Transverse colon (tissue), 4 donors: ENCODE measurements around the gene PRKCA. TPM values are rescaled to one million over a fixed set of nuclear protein-coding genes. Genes with fewer than 3 reads are reported as not detected.

ENCODE experiments used
- DNase-seq: peaks from one replicate; pipeline ENCODE4 v3.0.0-alpha.2; 2019
- H3K27ac ChIP-seq, 4 donors: fragments of 200-600 bp; sonication (generic); 2 replicates each; pipeline ENCODE4 v1.5.1; 2016 to 2018; ENCODE audit warnings: inconsistent platforms in 4 of 4
- H3K27me3 ChIP-seq: fragments of 200-600 bp; sonication (generic); 2 replicates; pipeline ENCODE4 v1.5.1; 2017; ENCODE audit warnings: inconsistent platforms
- H3K36me3 ChIP-seq, 4 donors: fragments of 200-600 bp; sonication (generic); 2 replicates each; pipeline ENCODE4 v1.5.1; 2017 to 2019; ENCODE audit warnings: inconsistent platforms in 4 of 4
- H3K4me1 ChIP-seq, 4 donors: fragments of 200-600 bp; sonication (generic); 2 replicates each; pipeline ENCODE4 v1.5.1; 2017 to 2020; ENCODE audit warnings: inconsistent platforms in 4 of 4
- H3K4me3 ChIP-seq, 4 donors: fragments of 200-600 bp; sonication (generic); 1 replicate in 1 of 4; 2 replicates in 3 of 4; pipeline versions ENCODE4 v1.5.1 to v1.6.1; 2017 to 2019; ENCODE audit warnings: inconsistent platforms in 4 of 4
- H3K9me3 ChIP-seq, 2 donors: fragments of 200-600 bp; sonication (generic); 2 replicates each; pipeline ENCODE4 v1.5.1; 2017 to 2019; ENCODE audit warnings: inconsistent platforms in 2 of 2
- CTCF ChIP-seq, 5 experiments: fragments of 200-600 bp in 3 of 5; fragments of 450-650 bp in 2 of 5; sonication (generic) in 3 of 5; IDR thresholded peaks; 1 replicate in 2 of 5; 2 replicates in 3 of 5; pipeline ENCODE4 v1.5.1; 2016 to 2017; ENCODE audit warnings: antibody characterized with exemption in 5 of 5, inconsistent platforms in 3 of 5, mild to moderate bottlenecking in 2 of 5, moderate library complexity in 1 of 5
- EP300 ChIP-seq: sonication (generic); formaldehyde crosslinking; IDR thresholded peaks from one replicate; pipeline ENCODE4 v1.6.1; 2017; ENCODE audit warnings: antibody characterized with exemption, low read depth
- POLR2A ChIP-seq: fragments of 450-650 bp; IDR thresholded peaks from one replicate; pipeline ENCODE4 v1.6.1; 2016; ENCODE audit warnings: antibody characterized with exemption, mild to moderate bottlenecking, moderate library complexity
- POLR2AphosphoS5 ChIP-seq, 3 donors: sonication (generic); formaldehyde crosslinking; IDR thresholded peaks; one replicate each; pipeline ENCODE4 v1.6.1; 2016; ENCODE audit warnings: antibody characterized with exemption in 3 of 3
- WGBS, 2 donors: methylation state at CpG; one replicate each; pipeline ENCODE4 v1.1.5; 2018; ENCODE audit warnings: low coverage in 1 of 2; 5-methylcytosine and 5-hydroxymethylcytosine counted together
- in situ Hi-C, 4 donors: fragments of 200-750 bp; cut with MboI; loops; one replicate each; pipeline versions ENCODE4 v1.15.0 to v1.15.1; 2017; ENCODE audit warnings: low sequenced_read_pairs in 3 of 4, low pct_ligation_motif_present in 1 of 4, low pct_unique_long_range_greater_than_20kb in 1 of 4
- intact Hi-C: fragments of 100-400 bp; cut with DNase I; formaldehyde crosslinking; loops from one replicate; pipeline ENCODE4 v1.15.1; 2023; ENCODE audit warnings: low total_unique reads
- total RNA-seq, 4 donors: library from RNA; depleted of rRNA; stranded (reverse); fragments of >200 nt; gene quantifications; one replicate each; pipeline ENCODE4 v1.1.0, GENCODE V29; 2016

The PRKCA gene
- total RNA-seq, 4 donors from 2014 or later, result 16.1 to 49.7 (median 31.7) TPM

GRCh38 chr17:66605541-66605940, 303.1 kb downstream of the PRKCA start:
- 60 to 88% methylated on average over 3 to 4 of the region's 4 CpGs for WGBS, 2 donors
- Histone ChIP-seq H3K27ac (no peak overlapping the region), H3K27me3 (no peaks in the 10 kb centered on the region), H3K4me1 (peaks cover 0 to 12% (median 0%) of the 10 kb centered on the region in 4 donors), H3K36me3 (no peaks in the 10 kb centered on the region), H3K9me3 (no peaks in the 10 kb centered on the region), H3K4me3 (no peak overlapping the region)
- intact Hi-C loops (no loop called here), in situ Hi-C loops (no loop called here)
- no peak for TF ChIP-seq POLR2A
- no peak for TF ChIP-seq EP300
- no peak for TF ChIP-seq POLR2AphosphoS5 (IDR thresholded peaks at IDR 0.05)
- TF ChIP-seq CTCF (IDR thresholded peaks at IDR 0.05), result no peak
- no peak for DNase-seq

GRCh38 chr17:66610361-66611133, 308.1 kb downstream of the PRKCA start:
- DNase-seq, result no peak
- 29 to 49% methylated on average over 3 to 9 of the region's 9 CpGs for WGBS, 2 donors
- H3K36me3 ChIP-seq, result no peaks in the 10 kb centered on the region
- H3K27ac ChIP-seq, result no peak overlapping the region
- in situ Hi-C loops (no loop called here), intact Hi-C loops (no loop called here)
- peaks cover 0 to 13% (median 0%) of the 10 kb centered on the region in 4 donors for H3K4me1 ChIP-seq
- no peaks in the 10 kb centered on the region for H3K9me3 ChIP-seq
- TF ChIP-seq POLR2AphosphoS5 (IDR thresholded peaks at IDR 0.05) (no peak), CTCF (IDR thresholded peaks at IDR 0.05) (no peak)
- no peaks in the 10 kb centered on the region for H3K27me3 ChIP-seq
- H3K4me3 ChIP-seq, result no peak overlapping the region

GRCh38 chr17:66611397-66611796, 309.0 kb downstream of the PRKCA start:
- H3K36me3 ChIP-seq, result no peaks in the 10 kb centered on the region
- DNase-seq, result no peak
- no peaks in the 10 kb centered on the region for H3K9me3 ChIP-seq
- peaks cover 0 to 13% (median 0%) of the 10 kb centered on the region in 4 donors for H3K4me1 ChIP-seq
- intact Hi-C loops (no loop called here), in situ Hi-C loops (no loop called here)
- H3K4me3 ChIP-seq, result no peak overlapping the region
- TF ChIP-seq POLR2A (no peak), POLR2AphosphoS5 (IDR thresholded peaks at IDR 0.05) (no peak), EP300 (no peak), CTCF (IDR thresholded peaks at IDR 0.05) (no peak)
- H3K27ac ChIP-seq, result no peak overlapping the region
- no peaks in the 10 kb centered on the region for H3K27me3 ChIP-seq

- no peak overlapping the region for H3K4me3 ChIP-seq
- no peaks in the 10 kb centered on the region for H3K9me3 ChIP-seq
- no peaks in the 10 kb centered on the region for H3K27me3 ChIP-seq
- no peaks in the 10 kb centered on the region for H3K36me3 ChIP-seq
- in situ Hi-C loops (no loop called here), intact Hi-C loops (no loop called here)
- H3K4me1 ChIP-seq, result peaks cover 0 to 13% (median 0%) of the 10 kb centered on the region in 4 donors
- TF ChIP-seq CTCF (IDR thresholded peaks at IDR 0.05) (no peak), EP300 (no peak)
- 67% methylated on average over 4 of the region's 4 CpGs for WGBS, 2 donors
- H3K27ac ChIP-seq, result no peak overlapping the region
- DNase-seq, result no peak
These were observed 310.6 kb downstream of the PRKCA start for GRCh38 chr17:66612993-66613392.
